ENCODE measurements around the gene PSMD11. TPM values are rescaled to one million over a fixed set of nuclear protein-coding genes. Genes with fewer than 3 reads are reported as not detected.

PSMD11 gene
- polyA plus RNA-seq, 1 of the 3 experiments (the other 2 are of a cell fraction): 63.1 TPM

DNA sequence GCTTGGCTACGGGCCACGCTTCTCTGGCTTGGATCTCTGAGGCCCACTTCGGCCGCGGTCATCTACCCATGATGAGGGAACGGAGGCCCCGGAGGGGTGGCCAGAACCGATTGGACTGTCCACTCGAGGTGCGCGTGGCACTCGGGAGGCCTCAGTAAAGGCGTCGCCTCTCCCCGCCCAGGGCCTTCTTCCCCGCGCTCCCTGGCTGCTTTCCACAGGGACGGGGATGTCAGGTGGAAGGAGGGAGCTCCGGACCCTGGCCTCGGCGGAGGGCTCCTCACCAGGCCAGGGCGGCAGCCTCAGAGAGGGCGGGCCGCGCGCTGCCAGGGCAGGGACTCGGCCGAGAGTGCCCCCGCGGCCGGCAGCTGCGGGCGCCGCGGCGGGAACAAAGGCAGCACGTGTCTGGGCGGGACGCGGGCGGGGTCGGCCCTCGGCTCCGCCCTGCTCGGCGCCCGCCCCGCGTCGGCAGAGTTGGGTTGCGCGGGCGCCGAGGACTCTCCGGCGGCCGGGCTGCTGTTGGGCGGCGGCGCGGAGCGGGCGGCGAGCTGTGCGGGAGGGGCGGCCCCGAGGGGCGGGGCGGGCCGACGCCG, 41.9 kb downstream of the PSMD11 start:
- Histone ChIP-seq H4K20me1 (ENCODE audit: insufficient read depth) (peaks cover 10% of the 10 kb centered on the region; the same call in 1 of the 2 replicates), H3K9ac (no peak overlapping the region)

More for the DNA sequence above, 41.9 kb downstream of the PSMD11 start:
- Histone ChIP-seq H3K27me3 (ENCODE audit: insufficient read depth) (no peaks in the 10 kb centered on the region), H3K9me2 (no peaks in the 10 kb centered on the region), H3K79me2 (ENCODE audit: insufficient read depth) (no peaks in the 10 kb centered on the region), H3K4me1 (ENCODE audit: control insufficient read depth in 1 of 2, insufficient read depth in 2 of 2, low read depth in 1 of 2, low read length in 1 of 2) (peaks cover 0 to 51% of the 10 kb centered on the region in 2 experiments; a peak in 2 of 4 replicates), H3K27ac (ENCODE audit: low read depth in 2 of 2, low read length in 1 of 2) (peak overlapping the region in 1 of 2 experiments; percentile 88; a peak in 2 of 4 replicates), H3F3A (replicated peaks; ENCODE audit: insufficient read depth) (peaks cover 25% of the 10 kb centered on the region), H2AFZ (ENCODE audit: low read depth) (0 out of 2 replicates have a peak overlapping the region, but pooled peaks have one; percentile 59), H3K36me3 (replicated peaks in 1 of 2; ENCODE audit: control insufficient read depth in 1 of 2, insufficient read depth in 2 of 2, low read length in 1 of 2) (peaks cover 0 to 45% of the 10 kb centered on the region in 2 experiments), H3K4me3 (ENCODE audit: low read depth in 2 of 2, low read length in 1 of 2) (peak overlapping the region in 1 of 2 experiments; percentile 76; a peak in 3 of 4 replicates), H3K4me2 (peak overlapping the region; percentile 24; the same call in 1 of the 2 replicates), H3K9me3 (no peaks in the 10 kb centered on the region)
- POLR2A ChIA-PET: interaction anchor here (0.6 to 2.6 kb wide), 13 partner anchors 9 to 549 kb away, joined by 3 to 9 read pairs (median 3); partner anchors contain the start of genes PSMD11 and SUZ12
- WGBS (ENCODE audit: low lambda C conversion rate): 83% methylated on average over 14 of the region's 72 CpGs
- CTCF ChIA-PET: interaction anchor here (1.2 to 11.0 kb wide), 8 partner anchors 17 to 391 kb away, joined by 3 to 102 read pairs (median 5); partner anchors contain the start of gene PSMD11
- peak; percentile 87 for TF ChIP-seq MXI1 (IDR thresholded peaks at IDR 0.05; ENCODE audit: low read depth, low read length)
- no peak for TF ChIP-seq EP300 (IDR thresholded peaks at IDR 0.05; ENCODE audit: borderline replicate concordance in 1 of 2, low read depth in 1 of 2, low read length in 1 of 2)
- no peak for TF ChIP-seq YY1 (IDR thresholded peaks at IDR 0.05; ENCODE audit: low read depth)
- no peak for TF ChIP-seq POLR2AphosphoS5 (IDR thresholded peaks at IDR 0.05; ENCODE audit: low read depth, low read length)
- TF ChIP-seq, protein P1, sequence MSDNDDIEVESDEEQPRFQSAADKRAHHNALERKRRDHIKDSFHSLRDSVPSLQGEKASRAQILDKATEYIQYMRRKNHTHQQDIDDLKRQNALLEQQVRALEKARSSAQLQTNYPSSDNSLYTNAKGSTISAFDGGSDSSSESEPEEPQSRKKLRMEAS (IDR thresholded peaks at IDR 0.05; ENCODE audit: low read depth): peak; percentile 90
- TF ChIP-seq, protein P2, sequence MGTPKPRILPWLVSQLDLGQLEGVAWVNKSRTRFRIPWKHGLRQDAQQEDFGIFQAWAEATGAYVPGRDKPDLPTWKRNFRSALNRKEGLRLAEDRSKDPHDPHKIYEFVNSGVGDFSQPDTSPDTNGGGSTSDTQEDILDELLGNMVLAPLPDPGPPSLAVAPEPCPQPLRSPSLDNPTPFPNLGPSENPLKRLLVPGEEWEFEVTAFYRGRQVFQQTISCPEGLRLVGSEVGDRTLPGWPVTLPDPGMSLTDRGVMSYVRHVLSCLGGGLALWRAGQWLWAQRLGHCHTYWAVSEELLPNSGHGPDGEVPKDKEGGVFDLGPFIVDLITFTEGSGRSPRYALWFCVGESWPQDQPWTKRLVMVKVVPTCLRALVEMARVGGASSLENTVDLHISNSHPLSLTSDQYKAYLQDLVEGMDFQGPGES (IDR thresholded peaks at IDR 0.05; ENCODE audit: low read depth, low read length): no peak
- TF ChIP-seq, protein P3, sequence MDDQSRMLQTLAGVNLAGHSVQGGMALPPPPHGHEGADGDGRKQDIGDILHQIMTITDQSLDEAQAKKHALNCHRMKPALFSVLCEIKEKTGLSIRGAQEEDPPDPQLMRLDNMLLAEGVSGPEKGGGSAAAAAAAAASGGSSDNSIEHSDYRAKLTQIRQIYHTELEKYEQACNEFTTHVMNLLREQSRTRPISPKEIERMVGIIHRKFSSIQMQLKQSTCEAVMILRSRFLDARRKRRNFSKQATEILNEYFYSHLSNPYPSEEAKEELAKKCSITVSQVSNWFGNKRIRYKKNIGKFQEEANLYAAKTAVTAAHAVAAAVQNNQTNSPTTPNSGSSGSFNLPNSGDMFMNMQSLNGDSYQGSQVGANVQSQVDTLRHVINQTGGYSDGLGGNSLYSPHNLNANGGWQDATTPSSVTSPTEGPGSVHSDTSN (IDR thresholded peaks at IDR 0.05): 0 out of 2 replicates have a peak, but pooled peaks have one; percentile 13
- no peak for TF ChIP-seq TAF1 (IDR thresholded peaks at IDR 0.05; ENCODE audit: borderline replicate concordance, low read depth, low read length)
- TF ChIP-seq CHD2 (IDR thresholded peaks at IDR 0.05; ENCODE audit: low read length, partially characterized antibody): no peak
- TF ChIP-seq JUND (IDR thresholded peaks at IDR 0.05): no peak
- TF ChIP-seq USF1 (IDR thresholded peaks at IDR 0.05; ENCODE audit: borderline replicate concordance, low read depth): peak; percentile 71
- no peak for TF ChIP-seq GATA2 (CRISPR knock-in tag; IDR thresholded peaks at IDR 0.05)
- no peak for TF ChIP-seq MEF2A (IDR thresholded peaks at IDR 0.05; ENCODE audit: borderline replicate concordance, low read depth)
- no peak for TF ChIP-seq EZH2phosphoT487 (IDR thresholded peaks at IDR 0.05; ENCODE audit: borderline replicate concordance, low read depth)
- no peak for TF ChIP-seq TCF12 (IDR thresholded peaks at IDR 0.05)
- no peak for TF ChIP-seq FOXJ3 (CRISPR knock-in tag; IDR thresholded peaks at IDR 0.05)
- TF ChIP-seq RFX5 (IDR thresholded peaks at IDR 0.05; ENCODE audit: low read length): no peak
- TF ChIP-seq RXRA (IDR thresholded peaks at IDR 0.05; ENCODE audit: borderline replicate concordance, low read depth): no peak
- peak; percentile 61 for TF ChIP-seq NRF1 (IDR thresholded peaks at IDR 0.05; ENCODE audit: low read depth, low read length)
- TF ChIP-seq ELF1 (IDR thresholded peaks at IDR 0.05): no peak
- DNase-seq: peak; percentile 96

All from SK-N-SH (cell line).